Measurements from ENCODE around the gene TPRG1L. TPM values are rescaled to one million over a fixed set of nuclear protein-coding genes. Genes with fewer than 3 reads are reported as not detected.

TPRG1L gene
- total and polyA plus RNA-seq, 8 donors, result 27.3 to 42.9 (median 32.2) TPM

DNA sequence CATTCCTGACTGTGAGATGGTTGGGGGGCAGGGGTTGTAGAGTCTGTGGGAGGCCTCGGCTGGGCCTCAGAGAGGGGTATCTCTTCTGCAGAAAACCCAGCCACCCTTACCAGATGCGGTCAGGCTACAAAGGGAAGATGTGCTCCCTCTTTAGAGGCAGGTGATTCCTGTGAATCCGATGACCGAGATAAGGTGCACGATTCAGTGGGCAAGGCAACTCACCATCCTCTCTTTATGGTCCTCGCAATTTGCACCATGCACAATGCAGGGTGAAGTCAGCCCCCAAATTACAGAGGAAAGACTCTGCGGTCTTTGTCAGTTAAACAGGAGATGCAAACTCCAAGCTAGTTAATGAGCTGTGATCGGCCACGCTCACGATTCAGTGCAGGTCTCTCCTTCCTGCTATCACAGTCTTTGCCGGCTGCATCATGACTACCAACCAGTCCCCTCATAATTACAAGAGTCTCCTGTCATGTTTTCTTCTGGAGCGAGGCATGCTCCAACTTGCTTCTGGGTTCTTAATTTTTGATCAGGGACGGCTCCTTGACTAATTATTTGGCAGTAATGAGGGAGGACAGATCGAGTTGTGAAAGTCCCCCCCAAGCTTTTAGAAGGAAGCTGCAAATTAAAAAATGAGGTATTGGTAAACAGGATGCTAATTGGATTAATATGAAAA, 40.0 kb downstream of the TPRG1L start:
- Histone ChIP-seq H3K9me3 (no peaks in the 10 kb centered on the region), H3K36me3 (no peaks in the 10 kb centered on the region), H3K27me3 (no peaks in the 10 kb centered on the region), H3K4me1 (peaks cover 6 to 27% of the 10 kb centered on the region in 2 donors), H3K27ac (no peak overlapping the region), H3K4me3 (no peak overlapping the region)
- TF ChIP-seq, protein P1, sequence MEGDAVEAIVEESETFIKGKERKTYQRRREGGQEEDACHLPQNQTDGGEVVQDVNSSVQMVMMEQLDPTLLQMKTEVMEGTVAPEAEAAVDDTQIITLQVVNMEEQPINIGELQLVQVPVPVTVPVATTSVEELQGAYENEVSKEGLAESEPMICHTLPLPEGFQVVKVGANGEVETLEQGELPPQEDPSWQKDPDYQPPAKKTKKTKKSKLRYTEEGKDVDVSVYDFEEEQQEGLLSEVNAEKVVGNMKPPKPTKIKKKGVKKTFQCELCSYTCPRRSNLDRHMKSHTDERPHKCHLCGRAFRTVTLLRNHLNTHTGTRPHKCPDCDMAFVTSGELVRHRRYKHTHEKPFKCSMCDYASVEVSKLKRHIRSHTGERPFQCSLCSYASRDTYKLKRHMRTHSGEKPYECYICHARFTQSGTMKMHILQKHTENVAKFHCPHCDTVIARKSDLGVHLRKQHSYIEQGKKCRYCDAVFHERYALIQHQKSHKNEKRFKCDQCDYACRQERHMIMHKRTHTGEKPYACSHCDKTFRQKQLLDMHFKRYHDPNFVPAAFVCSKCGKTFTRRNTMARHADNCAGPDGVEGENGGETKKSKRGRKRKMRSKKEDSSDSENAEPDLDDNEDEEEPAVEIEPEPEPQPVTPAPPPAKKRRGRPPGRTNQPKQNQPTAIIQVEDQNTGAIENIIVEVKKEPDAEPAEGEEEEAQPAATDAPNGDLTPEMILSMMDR (IDR thresholded peaks at IDR 0.05), result no peak
- intact Hi-C loops (cut with DNase I), result no loop called here
- ATAC-seq, result no peak
- DNase-seq, result no peak

DNA sequence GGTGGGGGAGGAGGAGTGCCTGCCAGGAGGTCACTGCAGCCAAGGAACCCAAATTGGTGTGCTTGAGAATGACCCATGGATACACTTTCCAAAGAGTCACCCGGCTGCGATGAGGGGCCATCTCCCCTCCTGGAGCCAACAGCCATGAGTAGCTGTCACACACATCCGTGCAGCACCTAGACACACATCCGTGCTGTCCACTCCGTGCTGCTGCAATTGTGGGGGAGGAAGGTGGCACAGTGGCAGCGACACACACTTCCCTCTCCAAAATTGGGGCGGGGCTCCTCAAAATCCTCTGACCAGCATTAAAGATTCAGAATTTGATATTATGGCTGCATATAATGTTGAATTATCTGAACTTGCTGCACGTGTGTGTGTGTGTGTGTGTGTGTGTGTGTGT, 43.3 kb downstream of the TPRG1L start:
- no peaks in the 10 kb centered on the region for H3K9me3 ChIP-seq
- peaks cover 0 to 27% of the 10 kb centered on the region in 2 donors for H3K27me3 ChIP-seq
- no peak overlapping the region for H3K27ac ChIP-seq
- H3K4me1 ChIP-seq, result peaks cover 6 to 28% of the 10 kb centered on the region in 2 donors
- peak in 2 of 4 donors; percentile 19 to 58 for DNase-seq
- ATAC-seq, result no peak
- no peak overlapping the region for H3K4me3 ChIP-seq
- intact Hi-C loops (cut with DNase I), result no loop called here
- TF ChIP-seq, protein P1 (IDR thresholded peaks at IDR 0.05), result no peak
- no peaks in the 10 kb centered on the region for H3K36me3 ChIP-seq

DNA sequence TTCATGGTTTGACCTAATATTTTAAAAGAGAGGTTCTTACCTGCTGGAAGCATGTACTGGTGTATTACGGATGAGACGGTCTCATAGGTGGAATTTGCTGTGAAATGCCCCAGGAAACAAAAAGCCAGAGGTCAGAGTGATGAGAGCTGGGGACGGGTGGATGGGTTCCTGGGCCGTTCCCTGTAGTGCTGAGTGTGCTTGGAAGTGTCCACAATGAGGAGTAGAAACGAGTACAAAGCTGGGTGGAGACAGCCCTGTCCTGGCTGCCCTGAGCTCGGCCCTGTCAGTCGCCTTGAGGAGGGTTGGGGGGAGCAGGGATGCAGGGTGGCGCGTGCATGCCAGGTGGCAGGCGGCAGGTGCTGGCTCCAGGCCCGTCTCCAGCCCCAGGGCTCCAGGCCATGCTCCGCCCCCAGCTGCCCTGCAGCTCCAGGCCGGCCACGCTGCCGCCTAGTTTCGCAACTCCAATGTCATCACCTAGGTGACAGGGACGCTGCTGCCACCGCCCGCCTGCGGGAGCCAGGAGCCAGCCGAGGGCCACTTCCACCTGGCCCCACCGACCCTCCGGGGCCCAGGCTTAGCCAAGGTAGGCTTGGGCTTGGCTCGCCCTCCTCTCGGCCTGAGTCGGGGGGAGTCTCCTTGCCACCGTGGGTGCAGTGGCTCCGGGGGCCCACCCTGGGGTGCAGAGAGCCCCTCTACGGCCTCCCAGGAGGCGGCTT, 43.9 kb downstream of the TPRG1L start:
- H3K9me3 ChIP-seq, result no peaks in the 10 kb centered on the region
- DNase-seq, result peak; percentile 42 to 98 (median 88)
- H3K36me3 ChIP-seq, result no peaks in the 10 kb centered on the region
- TF ChIP-seq, protein P1 (IDR thresholded peaks at IDR 0.05), result no peak
- H3K4me1 ChIP-seq, result peaks cover 6 to 28% of the 10 kb centered on the region in 2 donors
- intact Hi-C loops (cut with DNase I), result no loop called here
- H3K27me3 ChIP-seq, result peaks cover 0 to 33% of the 10 kb centered on the region in 2 donors
- ATAC-seq, result peak; percentile 95
- no peak overlapping the region for H3K4me3 ChIP-seq
- H3K27ac ChIP-seq, result no peak overlapping the region

DNA sequence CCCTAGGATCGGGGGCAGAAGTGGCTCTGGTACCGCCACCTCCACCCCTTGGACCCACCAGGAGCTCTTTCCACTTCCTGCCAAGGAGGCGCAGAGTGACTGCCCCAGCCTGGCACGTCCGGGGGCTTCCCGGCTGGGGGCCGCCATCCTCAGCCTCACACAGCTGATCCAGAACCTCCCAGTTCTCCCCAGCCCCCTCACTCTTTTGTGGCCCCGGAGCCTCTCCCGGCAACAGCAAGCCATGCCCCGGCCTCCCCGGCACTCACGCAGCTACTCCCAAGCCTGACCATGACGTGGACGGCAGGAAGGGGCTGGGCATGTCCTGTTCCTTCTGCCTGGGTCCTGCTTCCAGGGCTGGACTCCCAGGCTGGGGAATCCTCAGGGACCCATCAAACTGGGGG, 44.6 kb downstream of the TPRG1L start:
- no peak for ATAC-seq
- intact Hi-C loops (cut with DNase I), result no loop called here
- no peaks in the 10 kb centered on the region for H3K36me3 ChIP-seq
- no peak overlapping the region for H3K4me3 ChIP-seq
- no peak overlapping the region for H3K27ac ChIP-seq
- H3K9me3 ChIP-seq, result no peaks in the 10 kb centered on the region
- TF ChIP-seq, protein P1 (IDR thresholded peaks at IDR 0.05), result no peak
- H3K4me1 ChIP-seq, result peaks cover 6 to 26% of the 10 kb centered on the region in 2 donors
- H3K27me3 ChIP-seq, result peaks cover 0 to 39% of the 10 kb centered on the region in 2 donors
- DNase-seq, result peak in 2 of 4 donors; percentile 30 to 54

DNA sequence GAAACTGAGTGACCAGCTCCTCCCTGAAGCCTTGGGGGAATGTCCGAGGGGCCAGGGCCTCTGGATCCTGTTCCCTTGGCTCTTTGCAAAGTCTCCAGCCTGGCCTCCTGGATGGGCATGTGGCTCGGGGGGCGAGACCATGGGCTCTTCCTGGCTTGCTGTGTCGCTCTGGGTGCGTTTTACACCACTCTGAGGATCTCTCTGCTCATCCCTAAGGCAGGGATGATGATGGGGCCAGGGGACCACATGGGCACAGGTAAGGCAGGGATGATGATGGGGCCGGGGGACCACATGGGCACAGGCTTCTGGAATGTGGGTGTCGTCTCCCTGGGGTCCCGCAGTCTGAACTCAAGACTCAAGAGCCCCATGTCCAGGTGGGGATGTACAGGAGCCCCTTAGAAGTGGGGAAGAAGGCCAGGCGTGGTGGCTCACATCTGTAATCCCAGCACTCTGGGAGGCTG, 45.2 kb downstream of the TPRG1L start:
- peaks cover 6 to 23% of the 10 kb centered on the region in 2 donors for H3K4me1 ChIP-seq
- H3K4me3 ChIP-seq, result no peak overlapping the region
- TF ChIP-seq, protein P1 (IDR thresholded peaks at IDR 0.05), result no peak
- DNase-seq, result peak in 1 of 4 donors; percentile 23
- H3K27me3 ChIP-seq, result peaks cover 0 to 41% of the 10 kb centered on the region in 2 donors
- intact Hi-C loops (cut with DNase I), result no loop called here
- ATAC-seq, result no peak
- H3K27ac ChIP-seq, result no peak overlapping the region
- H3K36me3 ChIP-seq, result no peaks in the 10 kb centered on the region
- H3K9me3 ChIP-seq, result no peaks in the 10 kb centered on the region
